Activated T-cell treated with anti-CD3 and anti-CD28 coated beads, Interleukin-2, amount 50 U/mL, for 4 hours (primary cell): ENCODE measurements around the gene DEPP1. TPM values are rescaled to one million over a fixed set of nuclear protein-coding genes. Genes with fewer than 3 reads are reported as not detected.
A peak's percentile ranks its signal among the peaks of the same experiment; 100 is the strongest.

Experiments
- ATAC-seq, 2 donors: fragments of 200-7000 bp; cut with Tn5 transposase; one replicate each; pipeline ENCODE4 v1.10.0; 2021
- DNase-seq: peaks from one replicate; pipeline ENCODE4 v3.0.0-alpha.2; 2020
- H3K27me3 Mint-ChIP-seq: one replicate; pipeline ENCODE4 v1.8.0; 2021; ENCODE audit warnings: low read depth, mixed read lengths
- H3K36me3 Mint-ChIP-seq: one replicate; pipeline ENCODE4 v1.8.0; 2022; ENCODE audit warnings: mixed read lengths; ENCODE audit not compliant: insufficient read depth
- H3K4me1 Mint-ChIP-seq: one replicate; pipeline ENCODE4 v1.8.0; 2021; ENCODE audit warnings: low read depth, mixed read lengths
- H3K4me3 Mint-ChIP-seq: one replicate; pipeline ENCODE4 v1.8.0; 2021; ENCODE audit warnings: mild to moderate bottlenecking, moderate library complexity, mixed read lengths
- H3K9me3 Mint-ChIP-seq: one replicate; pipeline ENCODE4 v1.8.0; 2021; ENCODE audit warnings: mixed read lengths
- total RNA-seq, 3 donors: library from RNA; stranded (reverse); gene quantifications; one replicate each; pipeline ENCODE4 v1.2.1, GENCODE V29; 2021

The DEPP1 gene
- total RNA-seq, 3 donors from 2014 or later: 0.20 to 0.24 (median 0.22) TPM

DNA sequence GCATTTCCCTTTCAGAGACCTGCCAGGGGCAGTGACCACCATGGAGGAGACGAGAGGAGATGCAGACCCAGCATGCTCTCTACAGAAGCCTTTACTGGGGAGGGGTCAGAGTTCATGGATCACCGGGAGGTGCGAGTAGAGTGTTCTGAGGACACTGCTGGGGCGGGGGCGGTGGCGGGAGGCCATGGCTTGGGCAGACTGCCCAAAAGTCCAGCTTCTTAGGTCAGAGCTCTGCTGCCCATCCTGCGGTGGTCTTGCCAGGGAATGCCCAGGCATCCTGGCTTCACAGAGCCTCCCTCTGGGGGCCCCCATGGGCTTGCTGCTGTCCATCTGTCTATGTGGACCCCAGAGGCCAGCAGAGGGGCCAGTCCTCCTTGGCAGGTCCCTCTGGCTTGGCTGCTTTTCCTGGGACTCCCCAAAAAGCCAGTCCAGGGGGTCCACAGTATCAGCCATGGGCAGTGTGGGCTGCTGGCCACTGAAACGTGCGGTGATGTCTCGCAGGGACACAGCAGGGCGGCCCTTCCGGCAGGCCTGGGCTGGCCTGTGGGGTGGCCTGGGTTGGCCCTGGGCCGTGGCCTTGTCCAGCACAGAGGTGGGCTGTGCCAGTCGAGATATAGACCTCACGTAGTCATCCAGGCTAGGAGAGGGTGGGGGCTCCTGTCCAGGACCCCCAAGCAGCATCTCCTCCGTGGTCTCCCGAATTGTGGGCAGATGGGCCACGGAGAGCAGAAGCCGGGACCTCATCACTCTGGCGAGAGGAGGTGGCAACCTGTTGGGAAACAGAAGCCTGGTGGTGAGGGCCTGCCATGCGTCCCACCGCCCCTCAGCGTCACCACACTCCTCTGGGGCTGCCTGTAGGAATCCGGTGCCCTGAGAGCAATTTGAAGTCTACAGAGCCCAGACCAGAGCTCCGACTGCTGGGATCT lies 1.1 kb downstream of the DEPP1 start:
- H3K27me3 Mint-ChIP-seq: no peaks in the 10 kb centered on the region
- no peaks in the 10 kb centered on the region for H3K9me3 Mint-ChIP-seq
- no peak overlapping the region for H3K4me3 Mint-ChIP-seq
- H3K4me1 Mint-ChIP-seq: peaks cover 15% of the 10 kb centered on the region
- no peaks in the 10 kb centered on the region for H3K36me3 Mint-ChIP-seq
- no peak for ATAC-seq
- no peak for DNase-seq

DNA sequence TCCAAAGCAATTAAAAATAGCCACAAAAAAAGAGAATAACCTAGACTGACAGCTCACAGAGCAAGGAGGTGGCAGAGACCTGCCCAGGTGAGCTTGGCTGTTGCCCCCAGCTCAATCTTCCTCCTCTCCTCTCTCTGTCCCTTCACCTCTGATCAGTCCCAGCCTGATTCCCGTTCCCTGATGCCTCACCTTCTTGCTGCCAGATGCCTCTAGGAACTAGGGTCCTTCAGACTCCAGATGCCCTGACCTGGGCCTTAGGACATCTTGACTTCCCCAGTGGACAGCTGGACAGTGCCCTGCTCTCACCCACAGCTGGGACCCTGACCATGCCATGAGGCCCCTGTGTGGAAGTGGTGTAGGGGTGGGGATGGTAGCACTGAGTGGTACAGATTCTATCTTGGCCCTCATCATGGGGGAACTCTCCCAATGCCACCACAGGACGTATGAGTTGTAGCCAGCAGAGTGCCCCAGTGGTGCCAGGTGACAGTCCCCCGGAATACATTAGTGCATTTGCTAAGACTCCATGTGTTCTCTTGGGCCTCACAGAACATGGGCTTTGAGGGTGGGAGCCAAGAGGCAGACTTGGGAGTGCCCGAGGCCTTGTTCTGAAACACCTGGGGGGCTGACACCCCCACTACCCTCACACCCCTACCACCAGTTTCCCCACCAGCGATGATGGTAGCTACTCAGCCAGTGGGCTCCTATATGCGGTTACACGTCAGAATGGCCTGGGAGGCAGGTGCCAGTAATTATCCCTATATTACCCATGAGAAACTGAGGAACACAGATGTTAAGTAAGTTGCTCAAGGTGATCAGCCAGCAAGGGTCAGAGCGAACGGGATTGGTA lies 2.0 kb downstream of the DEPP1 start:
- no peaks in the 10 kb centered on the region for H3K27me3 Mint-ChIP-seq
- DNase-seq: no peak
- peaks cover 15% of the 10 kb centered on the region for H3K4me1 Mint-ChIP-seq
- H3K4me3 Mint-ChIP-seq: no peak overlapping the region
- ATAC-seq: no peak
- H3K9me3 Mint-ChIP-seq: no peaks in the 10 kb centered on the region
- no peaks in the 10 kb centered on the region for H3K36me3 Mint-ChIP-seq

GRCh38 chr10:44975431-44976331 lies 2.9 kb downstream of the DEPP1 start:
- Mint-ChIP-seq H3K4me3 (no peak overlapping the region), H3K9me3 (no peaks in the 10 kb centered on the region), H3K4me1 (peaks cover 15% of the 10 kb centered on the region), H3K27me3 (no peaks in the 10 kb centered on the region), H3K36me3 (no peaks in the 10 kb centered on the region)
- DNase-seq: no peak
- no peak for ATAC-seq

DNA sequence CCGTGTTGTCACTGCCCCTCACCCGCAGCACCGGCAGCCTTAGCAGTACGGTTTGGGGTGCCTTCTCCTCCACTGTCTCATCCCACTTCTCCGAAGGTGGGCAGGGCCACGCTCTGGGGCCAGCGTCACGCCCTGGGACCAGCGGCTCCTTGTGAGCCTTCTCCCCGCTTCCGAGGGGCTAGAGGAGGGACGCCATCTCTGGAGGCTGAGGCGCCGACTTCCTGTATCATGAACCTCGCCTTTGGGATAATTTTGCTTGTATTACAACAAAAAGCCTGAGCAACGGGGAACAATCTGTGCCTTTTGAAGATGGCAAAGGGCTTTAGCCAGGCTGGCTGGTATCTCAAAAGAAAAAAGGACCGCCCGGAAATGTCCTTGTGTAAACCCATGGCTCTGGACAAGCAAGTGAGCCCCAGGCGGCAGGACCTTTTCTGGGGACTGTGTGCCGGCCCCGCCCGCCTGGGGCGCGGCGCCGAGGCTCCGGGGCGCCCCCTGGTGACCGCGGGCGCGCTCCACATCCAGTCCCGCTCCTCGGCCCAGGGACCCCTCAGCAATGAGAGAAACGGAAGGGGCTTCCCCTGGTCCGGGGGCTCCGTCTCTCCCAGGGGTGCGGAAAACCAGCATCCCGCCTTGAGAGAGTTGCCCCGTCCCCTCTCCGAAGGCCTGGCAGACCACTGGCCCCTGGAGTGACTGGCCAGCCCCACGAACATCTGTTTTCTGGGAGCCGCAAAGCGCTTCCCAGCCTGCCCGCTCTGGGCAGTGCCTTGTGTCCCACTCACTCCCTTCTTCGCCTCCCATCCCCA lies 3.8 kb downstream of the DEPP1 start:
- Mint-ChIP-seq H3K4me3 (peak overlapping the region; percentile 71), H3K36me3 (no peaks in the 10 kb centered on the region), H3K27me3 (no peaks in the 10 kb centered on the region), H3K9me3 (no peaks in the 10 kb centered on the region), H3K4me1 (peaks cover 15% of the 10 kb centered on the region)
- ATAC-seq (peak; percentile 96 to 98), DNase-seq (peak; percentile 53)

- DNase-seq (no peak), ATAC-seq (peak in 1 of 2 donors; percentile 2)
- Mint-ChIP-seq H3K4me1 (peaks cover 20% of the 10 kb centered on the region), H3K36me3 (no peaks in the 10 kb centered on the region), H3K4me3 (peak overlapping the region; percentile 71), H3K9me3 (no peaks in the 10 kb centered on the region), H3K27me3 (no peaks in the 10 kb centered on the region)
These were observed 4.5 kb downstream of the DEPP1 start for GRCh38 chr10:44974082-44974627.

DNA sequence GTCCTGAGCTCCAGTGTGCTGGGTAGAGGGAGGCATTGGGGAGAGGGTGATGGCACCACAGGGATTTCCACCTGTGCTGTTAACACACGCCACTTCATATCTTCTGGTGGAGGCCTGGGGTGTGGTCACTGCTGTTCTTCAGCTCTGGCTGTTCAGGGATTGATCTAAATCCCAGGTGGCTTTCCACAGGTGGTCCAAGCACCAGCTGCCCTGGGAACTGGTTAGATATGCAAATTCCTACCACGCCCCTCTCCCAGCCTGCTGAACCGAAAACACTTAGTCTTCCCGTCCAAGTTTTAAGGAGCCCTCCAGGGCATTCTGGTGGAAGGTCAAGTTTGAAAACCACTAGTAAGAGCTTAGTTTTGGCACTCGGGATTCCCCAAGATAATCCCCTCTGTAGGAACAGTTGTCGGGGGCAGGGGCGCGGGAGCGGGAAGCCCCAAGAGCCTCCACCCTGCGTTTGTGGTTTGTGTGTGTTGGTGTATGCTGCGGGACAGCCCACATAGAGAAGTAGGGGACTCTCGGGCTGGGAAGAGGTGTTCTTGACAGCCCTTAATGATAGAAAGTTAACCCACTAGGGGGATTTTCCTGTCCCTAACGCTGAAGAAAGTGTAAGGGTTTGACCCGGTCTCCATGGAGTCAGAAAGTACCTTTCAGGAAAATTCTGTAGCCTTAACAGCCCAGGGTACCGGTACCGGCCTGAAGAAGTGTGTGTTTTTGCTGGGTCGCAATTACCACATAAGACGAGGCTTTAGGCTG lies 5.1 kb downstream of the DEPP1 start:
- ATAC-seq: no peak
- Mint-ChIP-seq H3K4me3 (peak overlapping the region; percentile 71), H3K4me1 (peaks cover 26% of the 10 kb centered on the region), H3K36me3 (no peaks in the 10 kb centered on the region), H3K27me3 (no peaks in the 10 kb centered on the region), H3K9me3 (no peaks in the 10 kb centered on the region)
- DNase-seq: no peak

GRCh38 chr10:44972874-44973306 lies 5.7 kb downstream of the DEPP1 start:
- Mint-ChIP-seq H3K36me3 (no peaks in the 10 kb centered on the region), H3K9me3 (no peaks in the 10 kb centered on the region), H3K4me1 (peaks cover 31% of the 10 kb centered on the region), H3K27me3 (no peaks in the 10 kb centered on the region), H3K4me3 (no peak overlapping the region)
- DNase-seq (no peak), ATAC-seq (no peak)

DNA sequence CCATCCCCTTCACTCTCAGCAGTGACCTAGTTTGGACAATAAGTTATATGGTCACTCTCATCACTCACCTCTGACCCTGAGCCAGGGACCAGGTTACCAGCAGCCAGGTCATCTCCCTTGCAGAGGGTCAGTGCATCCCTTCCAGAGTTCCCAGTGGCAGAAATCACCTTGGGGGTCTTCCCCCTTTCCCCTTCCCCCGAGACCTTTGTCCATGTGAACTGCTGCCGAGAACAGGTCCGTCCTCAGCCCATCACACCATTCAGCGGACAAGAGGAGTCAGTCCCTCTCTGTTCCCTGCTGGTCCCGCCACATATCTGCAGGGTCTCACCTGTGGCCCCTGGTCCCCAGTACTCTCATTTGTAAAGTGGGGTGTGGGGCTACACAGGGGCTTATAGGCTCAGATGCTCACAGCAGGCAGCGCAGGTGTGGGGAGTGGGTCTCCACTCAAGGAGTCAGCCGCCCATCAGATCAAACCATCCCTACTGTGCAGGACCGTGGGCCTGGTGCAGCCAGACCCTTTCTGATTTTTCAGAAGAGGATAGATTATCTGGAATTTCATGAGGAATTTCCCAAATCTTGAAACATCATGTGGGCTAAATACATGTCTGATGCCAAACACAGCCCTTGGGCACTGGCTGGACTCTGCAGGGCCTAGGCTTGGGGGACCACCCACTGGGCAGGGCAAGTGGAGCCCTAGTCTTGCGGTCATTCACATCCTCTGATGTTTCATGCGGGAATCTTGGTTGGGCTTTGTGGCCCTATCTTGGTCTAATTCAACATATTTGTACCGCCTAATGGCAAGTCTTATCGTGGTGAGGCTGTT lies 6.5 kb downstream of the DEPP1 start:
- H3K27me3 Mint-ChIP-seq: no peaks in the 10 kb centered on the region
- no peaks in the 10 kb centered on the region for H3K9me3 Mint-ChIP-seq
- no peak overlapping the region for H3K4me3 Mint-ChIP-seq
- ATAC-seq (no peak), DNase-seq (no peak)
- no peaks in the 10 kb centered on the region for H3K36me3 Mint-ChIP-seq
- H3K4me1 Mint-ChIP-seq: peaks cover 37% of the 10 kb centered on the region

- Mint-ChIP-seq H3K4me3 (no peak overlapping the region), H3K9me3 (no peaks in the 10 kb centered on the region), H3K4me1 (peaks cover 39% of the 10 kb centered on the region), H3K36me3 (no peaks in the 10 kb centered on the region), H3K27me3 (no peaks in the 10 kb centered on the region)
- DNase-seq (no peak), ATAC-seq (no peak)
These were observed 7.2 kb downstream of the DEPP1 start for GRCh38 chr10:44971434-44971833.

DNA sequence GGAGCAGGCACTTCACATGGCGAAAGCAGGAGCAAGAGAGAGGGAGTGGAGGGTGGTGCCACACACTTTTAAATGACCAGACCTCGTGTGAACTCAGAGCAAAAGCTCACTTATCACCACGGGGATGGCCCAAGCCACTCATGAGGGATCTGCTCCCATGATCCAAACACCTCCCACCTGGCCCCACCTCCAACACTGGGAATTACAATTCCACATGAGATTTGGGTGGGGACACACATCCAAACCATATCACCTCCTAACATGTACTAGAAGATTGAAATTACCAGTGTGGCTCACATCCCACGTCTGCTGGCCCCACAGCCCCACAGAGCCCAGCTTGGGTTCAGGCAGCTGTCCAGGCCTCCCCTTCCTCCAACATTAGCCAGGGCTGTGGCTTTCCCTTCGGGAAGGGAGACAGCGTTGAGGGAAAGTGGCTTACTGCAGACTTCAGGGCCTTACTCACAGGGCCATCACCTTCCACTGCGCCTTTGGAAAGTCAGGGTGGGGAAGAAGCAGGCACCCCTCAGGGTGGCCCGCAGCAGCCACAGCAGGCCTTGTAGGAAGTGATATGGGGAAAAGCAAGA lies 7.7 kb downstream of the DEPP1 start:
- DNase-seq (no peak), ATAC-seq (no peak)
- no peaks in the 10 kb centered on the region for H3K9me3 Mint-ChIP-seq
- H3K4me3 Mint-ChIP-seq: no peak overlapping the region
- no peaks in the 10 kb centered on the region for H3K27me3 Mint-ChIP-seq
- H3K4me1 Mint-ChIP-seq: peaks cover 41% of the 10 kb centered on the region
- H3K36me3 Mint-ChIP-seq: no peaks in the 10 kb centered on the region

DNA sequence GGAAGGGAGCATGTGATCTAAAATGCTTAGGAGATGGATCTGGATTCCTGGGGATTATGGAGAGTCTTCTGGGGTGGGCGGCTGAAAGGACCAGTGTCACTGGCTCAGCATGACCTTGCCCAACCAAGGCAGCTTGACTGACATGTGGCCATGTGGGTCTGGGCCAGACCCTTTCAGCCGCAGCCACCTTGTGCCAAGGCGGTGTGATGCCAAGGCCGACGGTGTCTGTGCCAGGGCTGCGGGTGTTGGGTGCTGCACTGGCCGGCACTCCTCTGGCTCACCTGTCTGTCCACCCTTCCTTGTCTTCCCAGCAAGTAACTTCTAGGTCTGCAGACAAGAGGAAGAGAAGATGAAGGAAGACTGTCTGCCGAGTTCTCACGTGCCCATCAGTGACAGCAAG lies 8.8 kb downstream of the DEPP1 start:
- ATAC-seq: no peak
- Mint-ChIP-seq H3K36me3 (no peaks in the 10 kb centered on the region), H3K27me3 (no peaks in the 10 kb centered on the region), H3K4me3 (no peak overlapping the region), H3K4me1 (peaks cover 42% of the 10 kb centered on the region), H3K9me3 (no peaks in the 10 kb centered on the region)
- DNase-seq: no peak
